Inferior parietal cortex (tissue), 1 donor: ENCODE results near the gene CHMP4B.

Experiments used
- DNase-seq: peaks from one replicate; pipeline ENCODE4 v3.0.0-alpha.2; 2016; ENCODE audit errors: extremely low spot score

CHMP4B gene

GRCh38 chr20:33810885-33811775 is at the start of gene CHMP4B:
CHMP4B (plus strand) TSS chr20:33811348; CDS start chr20:33811469, 121 bp downstream.
- peak; percentile 98 for DNase-seq

GRCh38 chr20:33761698-33762250 is 49.4 kb upstream of the CHMP4B start:
- DNase-seq = no peak

- no peak for DNase-seq
Measured at GRCh38 chr20:33765099-33765498, 46.0 kb upstream of the CHMP4B start.

- no peak for DNase-seq
Measured at GRCh38 chr20:33765592-33765991, 45.6 kb upstream of the CHMP4B start.

GRCh38 chr20:33766686-33767085 is 44.5 kb upstream of the CHMP4B start:
- no peak for DNase-seq

GRCh38 chr20:33767777-33768138 is 43.4 kb upstream of the CHMP4B start:
- DNase-seq = no peak

GRCh38 chr20:33769043-33769442 is 42.1 kb upstream of the CHMP4B start:
- no peak for DNase-seq

GRCh38 chr20:33770005-33770404 is 41.1 kb upstream of the CHMP4B start:
- DNase-seq = no peak

GRCh38 chr20:33771938-33772337 is 39.2 kb upstream of the CHMP4B start:
- no peak for DNase-seq

- DNase-seq = no peak
Measured at GRCh38 chr20:33772439-33772838, 38.7 kb upstream of the CHMP4B start.

- DNase-seq = no peak
Measured at GRCh38 chr20:33773412-33774089, 37.6 kb upstream of the CHMP4B start.

GRCh38 chr20:33777816-33778215 is 33.3 kb upstream of the CHMP4B start:
- no peak for DNase-seq

GRCh38 chr20:33781133-33781532 is 30.0 kb upstream of the CHMP4B start:
- no peak for DNase-seq

GRCh38 chr20:33781945-33782344 is 29.2 kb upstream of the CHMP4B start:
- no peak for DNase-seq

- no peak for DNase-seq
Measured at GRCh38 chr20:33783256-33783655, 27.9 kb upstream of the CHMP4B start.

- no peak for DNase-seq
Measured at GRCh38 chr20:33783818-33784217, 27.3 kb upstream of the CHMP4B start.

- no peak for DNase-seq
Measured at GRCh38 chr20:33784225-33784624, 26.9 kb upstream of the CHMP4B start.

- DNase-seq = no peak
Measured at GRCh38 chr20:33785503-33785902, 25.6 kb upstream of the CHMP4B start.

- DNase-seq = no peak
Measured at GRCh38 chr20:33787253-33787891, 23.8 kb upstream of the CHMP4B start.

GRCh38 chr20:33788351-33789049 is 22.6 kb upstream of the CHMP4B start:
- no peak for DNase-seq

GRCh38 chr20:33789109-33789857 is 21.9 kb upstream of the CHMP4B start:
- no peak for DNase-seq
